Measurements from ENCODE around the gene CORO2A.

The CORO2A gene

GRCh38 chr9:98211260-98211659 is 18.8 kb upstream of the CORO2A start:
- no peaks in the 10 kb centered on the region for H3K79me2 ChIP-seq (ENCODE audit: insufficient read depth, low read length)
- no peaks in the 10 kb centered on the region for H4K20me1 ChIP-seq (ENCODE audit: insufficient read depth, low read length)

GRCh38 chr9:98210435-98210834 is 18.0 kb upstream of the CORO2A start:
- H3K4me2 ChIP-seq (ENCODE audit: insufficient read depth, low read length) = no peak overlapping the region
- no peak overlapping the region for H2AFZ ChIP-seq (ENCODE audit: low read depth, low read length)
- ATAC-seq (ENCODE audit: insufficient read depth, low read depth) = no peak
- H3K9me3 ChIP-seq (ENCODE audit: insufficient read depth, low read length, severe bottlenecking) = no peaks in the 10 kb centered on the region
- H3K9ac ChIP-seq (ENCODE audit: low read depth, low read length) = no peak overlapping the region
- no peak overlapping the region for H3K4me3 ChIP-seq (ENCODE audit: low read depth in 1 of 2, low read length in 2 of 2)
- H3K79me2 ChIP-seq (ENCODE audit: insufficient read depth, low read length) = no peaks in the 10 kb centered on the region
- H3K27me3 ChIP-seq (ENCODE audit: insufficient read depth, low read length, poor library complexity) = no peaks in the 10 kb centered on the region
- peaks cover 5% of the 10 kb centered on the region for H3K4me1 ChIP-seq (ENCODE audit: insufficient read depth, low read length)
- H3K27ac ChIP-seq (ENCODE audit: low read length) = no peak overlapping the region
- TF ChIP-seq, protein P1, sequence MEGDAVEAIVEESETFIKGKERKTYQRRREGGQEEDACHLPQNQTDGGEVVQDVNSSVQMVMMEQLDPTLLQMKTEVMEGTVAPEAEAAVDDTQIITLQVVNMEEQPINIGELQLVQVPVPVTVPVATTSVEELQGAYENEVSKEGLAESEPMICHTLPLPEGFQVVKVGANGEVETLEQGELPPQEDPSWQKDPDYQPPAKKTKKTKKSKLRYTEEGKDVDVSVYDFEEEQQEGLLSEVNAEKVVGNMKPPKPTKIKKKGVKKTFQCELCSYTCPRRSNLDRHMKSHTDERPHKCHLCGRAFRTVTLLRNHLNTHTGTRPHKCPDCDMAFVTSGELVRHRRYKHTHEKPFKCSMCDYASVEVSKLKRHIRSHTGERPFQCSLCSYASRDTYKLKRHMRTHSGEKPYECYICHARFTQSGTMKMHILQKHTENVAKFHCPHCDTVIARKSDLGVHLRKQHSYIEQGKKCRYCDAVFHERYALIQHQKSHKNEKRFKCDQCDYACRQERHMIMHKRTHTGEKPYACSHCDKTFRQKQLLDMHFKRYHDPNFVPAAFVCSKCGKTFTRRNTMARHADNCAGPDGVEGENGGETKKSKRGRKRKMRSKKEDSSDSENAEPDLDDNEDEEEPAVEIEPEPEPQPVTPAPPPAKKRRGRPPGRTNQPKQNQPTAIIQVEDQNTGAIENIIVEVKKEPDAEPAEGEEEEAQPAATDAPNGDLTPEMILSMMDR (IDR thresholded peaks at IDR 0.05; ENCODE audit: borderline replicate concordance, extremely low read depth, low read length, poor library complexity, severe bottlenecking) = no peak
- TF ChIP-seq EZH2 (IDR thresholded peaks at IDR 0.05; ENCODE audit: borderline replicate concordance, low read depth, low read length, severe bottlenecking) = no peak
- H3K36me3 ChIP-seq (ENCODE audit: insufficient read depth, low read length) = no peaks in the 10 kb centered on the region
- no peaks in the 10 kb centered on the region for H4K20me1 ChIP-seq (ENCODE audit: insufficient read depth, low read length)
- no peak for DNase-seq

More at GRCh38 chr9:98211260-98211659, 18.8 kb upstream of the CORO2A start:
- no peak overlapping the region for H3K4me3 ChIP-seq (ENCODE audit: low read depth in 1 of 2, low read length in 2 of 2)
- ATAC-seq (ENCODE audit: insufficient read depth, low read depth) (no peak), DNase-seq (no peak)
- H3K9me3 ChIP-seq (ENCODE audit: insufficient read depth, low read length, severe bottlenecking) = no peaks in the 10 kb centered on the region
- H3K4me1 ChIP-seq (ENCODE audit: insufficient read depth, low read length) = no peaks in the 10 kb centered on the region
- no peak overlapping the region for H3K9ac ChIP-seq (ENCODE audit: low read depth, low read length)
- TF ChIP-seq, protein P1 (IDR thresholded peaks at IDR 0.05; ENCODE audit: borderline replicate concordance, extremely low read depth, low read length, poor library complexity, severe bottlenecking) = no peak
- TF ChIP-seq EZH2 (IDR thresholded peaks at IDR 0.05; ENCODE audit: borderline replicate concordance, low read depth, low read length, severe bottlenecking) = no peak
- no peak overlapping the region for H3K4me2 ChIP-seq (ENCODE audit: insufficient read depth, low read length)
- H3K27me3 ChIP-seq (ENCODE audit: insufficient read depth, low read length, poor library complexity) = no peaks in the 10 kb centered on the region
- H2AFZ ChIP-seq (ENCODE audit: low read depth, low read length) = no peak overlapping the region
- H3K36me3 ChIP-seq (ENCODE audit: insufficient read depth, low read length) = no peaks in the 10 kb centered on the region
- H3K27ac ChIP-seq (ENCODE audit: low read length) = no peak overlapping the region

- Histone ChIP-seq H4K20me1 (ENCODE audit: insufficient read depth, low read length) (no peaks in the 10 kb centered on the region), H3K36me3 (ENCODE audit: insufficient read depth, low read length) (no peaks in the 10 kb centered on the region), H3K79me2 (ENCODE audit: insufficient read depth, low read length) (no peaks in the 10 kb centered on the region), H3K4me1 (ENCODE audit: insufficient read depth, low read length) (peaks cover 6% of the 10 kb centered on the region), H3K27ac (ENCODE audit: low read length) (no peak overlapping the region), H3K27me3 (ENCODE audit: insufficient read depth, low read length, poor library complexity) (no peaks in the 10 kb centered on the region), H3K4me2 (ENCODE audit: insufficient read depth, low read length) (no peak overlapping the region), H3K9me3 (ENCODE audit: insufficient read depth, low read length, severe bottlenecking) (no peaks in the 10 kb centered on the region), H3K9ac (ENCODE audit: low read depth, low read length) (no peak overlapping the region), H2AFZ (ENCODE audit: low read depth, low read length) (no peak overlapping the region), H3K4me3 (ENCODE audit: low read depth in 1 of 2, low read length in 2 of 2) (no peak overlapping the region)
- ATAC-seq (ENCODE audit: insufficient read depth, low read depth) (no peak), DNase-seq (no peak)
- TF ChIP-seq, protein P1 (IDR thresholded peaks at IDR 0.05; ENCODE audit: borderline replicate concordance, extremely low read depth, low read length, poor library complexity, severe bottlenecking) = no peak
- TF ChIP-seq EZH2 (IDR thresholded peaks at IDR 0.05; ENCODE audit: borderline replicate concordance, low read depth, low read length, severe bottlenecking) = no peak
These were observed 17.1 kb upstream of the CORO2A start for GRCh38 chr9:98209530-98209929.

DNA sequence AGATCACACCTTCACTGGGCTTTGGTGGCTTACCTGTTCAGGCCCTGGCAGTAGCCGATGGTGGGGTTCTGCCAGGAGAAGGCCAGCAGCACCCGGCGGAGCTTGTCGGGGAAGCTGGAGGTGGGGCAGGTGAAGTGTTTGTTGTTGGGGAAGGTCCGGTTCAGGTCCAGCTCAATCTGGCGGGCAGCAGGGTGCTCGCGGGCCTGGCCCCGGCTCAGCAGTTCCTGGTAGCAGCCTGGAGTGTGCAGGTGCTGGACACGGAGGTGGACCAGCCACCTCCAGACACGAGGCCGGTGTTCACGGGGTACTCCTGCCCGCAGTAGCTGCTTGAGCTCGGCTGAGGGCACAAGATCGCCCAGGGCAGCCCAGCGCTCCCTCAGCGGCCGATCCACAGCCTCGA is 16.2 kb upstream of the CORO2A start:
- no peak overlapping the region for H3K4me3 ChIP-seq (ENCODE audit: low read depth in 1 of 2, low read length in 2 of 2)
- H3K9ac ChIP-seq (ENCODE audit: low read depth, low read length) = no peak overlapping the region
- H3K79me2 ChIP-seq (ENCODE audit: insufficient read depth, low read length) = no peaks in the 10 kb centered on the region
- DNase-seq (no peak), ATAC-seq (ENCODE audit: insufficient read depth, low read depth) (no peak)
- H3K4me2 ChIP-seq (ENCODE audit: insufficient read depth, low read length) = no peak overlapping the region
- TF ChIP-seq EZH2 (IDR thresholded peaks at IDR 0.05; ENCODE audit: borderline replicate concordance, low read depth, low read length, severe bottlenecking) = no peak
- TF ChIP-seq, protein P1 (IDR thresholded peaks at IDR 0.05; ENCODE audit: borderline replicate concordance, extremely low read depth, low read length, poor library complexity, severe bottlenecking) = no peak
- no peak overlapping the region for H3K27ac ChIP-seq (ENCODE audit: low read length)
- no peak overlapping the region for H2AFZ ChIP-seq (ENCODE audit: low read depth, low read length)
- no peaks in the 10 kb centered on the region for H3K27me3 ChIP-seq (ENCODE audit: insufficient read depth, low read length, poor library complexity)
- H4K20me1 ChIP-seq (ENCODE audit: insufficient read depth, low read length) = no peaks in the 10 kb centered on the region
- H3K36me3 ChIP-seq (ENCODE audit: insufficient read depth, low read length) = no peaks in the 10 kb centered on the region
- H3K4me1 ChIP-seq (ENCODE audit: insufficient read depth, low read length) = peaks cover 6% of the 10 kb centered on the region
- H3K9me3 ChIP-seq (ENCODE audit: insufficient read depth, low read length, severe bottlenecking) = no peaks in the 10 kb centered on the region
